ENCODE measurements around the gene TMEM127.

GRCh38 chr2:96296925-96297324 lies 31.1 kb upstream of the TMEM127 start:
- TF ChIP-seq, protein P1, sequence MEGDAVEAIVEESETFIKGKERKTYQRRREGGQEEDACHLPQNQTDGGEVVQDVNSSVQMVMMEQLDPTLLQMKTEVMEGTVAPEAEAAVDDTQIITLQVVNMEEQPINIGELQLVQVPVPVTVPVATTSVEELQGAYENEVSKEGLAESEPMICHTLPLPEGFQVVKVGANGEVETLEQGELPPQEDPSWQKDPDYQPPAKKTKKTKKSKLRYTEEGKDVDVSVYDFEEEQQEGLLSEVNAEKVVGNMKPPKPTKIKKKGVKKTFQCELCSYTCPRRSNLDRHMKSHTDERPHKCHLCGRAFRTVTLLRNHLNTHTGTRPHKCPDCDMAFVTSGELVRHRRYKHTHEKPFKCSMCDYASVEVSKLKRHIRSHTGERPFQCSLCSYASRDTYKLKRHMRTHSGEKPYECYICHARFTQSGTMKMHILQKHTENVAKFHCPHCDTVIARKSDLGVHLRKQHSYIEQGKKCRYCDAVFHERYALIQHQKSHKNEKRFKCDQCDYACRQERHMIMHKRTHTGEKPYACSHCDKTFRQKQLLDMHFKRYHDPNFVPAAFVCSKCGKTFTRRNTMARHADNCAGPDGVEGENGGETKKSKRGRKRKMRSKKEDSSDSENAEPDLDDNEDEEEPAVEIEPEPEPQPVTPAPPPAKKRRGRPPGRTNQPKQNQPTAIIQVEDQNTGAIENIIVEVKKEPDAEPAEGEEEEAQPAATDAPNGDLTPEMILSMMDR (IDR thresholded peaks at IDR 0.05), result no peak
- TF ChIP-seq POLR2A (IDR thresholded peaks at IDR 0.05), result no peak

All from heart left ventricle (tissue), 13 donors.